ENCODE data around the gene TCF15.

DNA sequence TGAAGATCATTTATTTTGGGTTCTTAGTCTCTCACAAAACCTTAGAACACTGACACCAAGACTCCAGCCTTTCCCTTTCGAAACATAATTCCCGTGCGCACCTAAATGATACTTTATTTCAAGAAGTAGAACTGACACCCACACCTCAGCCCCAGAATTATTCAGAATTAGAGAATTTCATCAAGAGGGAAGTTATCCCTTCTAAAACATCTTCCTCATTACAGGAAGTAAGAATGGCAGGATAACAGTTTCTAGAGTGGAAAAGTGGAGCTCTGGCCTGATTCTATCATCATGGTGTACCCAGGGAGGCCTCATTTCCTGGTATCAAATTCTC is 44.3 kb upstream of the TCF15 start:
- TF ChIP-seq CTCF (IDR thresholded peaks at IDR 0.05) (no peak), POLR2A (IDR thresholded peaks at IDR 0.05) (no peak)
